Measurements from ENCODE around the gene NAIF1.

NAIF1 gene

GRCh38 chr9:128104171-128104618 is 37.1 kb upstream of the NAIF1 start:
- TF ChIP-seq, protein P1, sequence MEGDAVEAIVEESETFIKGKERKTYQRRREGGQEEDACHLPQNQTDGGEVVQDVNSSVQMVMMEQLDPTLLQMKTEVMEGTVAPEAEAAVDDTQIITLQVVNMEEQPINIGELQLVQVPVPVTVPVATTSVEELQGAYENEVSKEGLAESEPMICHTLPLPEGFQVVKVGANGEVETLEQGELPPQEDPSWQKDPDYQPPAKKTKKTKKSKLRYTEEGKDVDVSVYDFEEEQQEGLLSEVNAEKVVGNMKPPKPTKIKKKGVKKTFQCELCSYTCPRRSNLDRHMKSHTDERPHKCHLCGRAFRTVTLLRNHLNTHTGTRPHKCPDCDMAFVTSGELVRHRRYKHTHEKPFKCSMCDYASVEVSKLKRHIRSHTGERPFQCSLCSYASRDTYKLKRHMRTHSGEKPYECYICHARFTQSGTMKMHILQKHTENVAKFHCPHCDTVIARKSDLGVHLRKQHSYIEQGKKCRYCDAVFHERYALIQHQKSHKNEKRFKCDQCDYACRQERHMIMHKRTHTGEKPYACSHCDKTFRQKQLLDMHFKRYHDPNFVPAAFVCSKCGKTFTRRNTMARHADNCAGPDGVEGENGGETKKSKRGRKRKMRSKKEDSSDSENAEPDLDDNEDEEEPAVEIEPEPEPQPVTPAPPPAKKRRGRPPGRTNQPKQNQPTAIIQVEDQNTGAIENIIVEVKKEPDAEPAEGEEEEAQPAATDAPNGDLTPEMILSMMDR (conservative IDR thresholded peaks at IDR 0.05; ENCODE audit: low read length), result no peak
- no peak overlapping the region for H3K4me3 ChIP-seq (ENCODE audit: low read length)
- no peak for DNase-seq (ENCODE audit: low read depth)

- no peak for DNase-seq (ENCODE audit: low read depth)
- TF ChIP-seq, protein P1 (conservative IDR thresholded peaks at IDR 0.05; ENCODE audit: low read length), result no peak
- H3K4me3 ChIP-seq (ENCODE audit: low read length), result no peak overlapping the region
These were observed 36.5 kb upstream of the NAIF1 start for GRCh38 chr9:128103589-128103962.

DNA sequence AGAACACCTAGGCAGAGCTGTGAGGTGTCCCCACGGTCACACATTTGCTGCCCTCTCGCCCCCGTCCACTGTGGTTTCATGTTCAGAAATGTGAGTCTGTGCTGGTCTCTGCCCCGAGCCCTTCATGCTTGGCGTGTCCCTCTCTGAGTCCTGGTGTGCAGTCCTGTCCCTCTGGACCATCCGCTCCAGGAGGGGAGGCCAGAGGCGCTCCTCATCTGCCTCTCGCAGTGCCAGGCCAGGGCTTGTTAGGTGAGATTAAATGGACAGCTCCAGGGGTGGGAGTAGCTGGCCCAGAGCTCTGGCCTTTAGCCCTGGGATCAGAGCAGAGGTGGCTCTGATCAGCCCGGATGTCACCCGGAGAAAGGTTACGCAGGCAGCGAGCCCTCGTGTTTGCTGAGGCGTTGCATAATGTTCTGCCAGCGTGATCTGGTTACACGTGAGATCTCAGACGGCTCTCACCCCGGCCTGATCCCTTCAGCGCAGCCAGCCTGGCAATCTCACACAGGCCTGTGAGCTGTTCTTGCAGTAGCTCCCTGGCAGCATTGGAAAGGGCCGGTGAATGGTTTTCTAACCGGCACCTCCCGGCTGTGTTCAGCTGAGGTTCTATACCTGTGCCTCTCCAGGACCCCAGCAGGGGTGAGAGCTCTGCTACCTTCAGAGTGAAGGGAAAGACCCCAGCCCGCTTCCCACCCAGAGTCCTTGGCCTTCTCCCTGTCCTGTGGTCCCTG is 35.9 kb upstream of the NAIF1 start:
- H3K4me3 ChIP-seq (ENCODE audit: low read length), result no peak overlapping the region
- DNase-seq (ENCODE audit: low read depth), result no peak

DNA sequence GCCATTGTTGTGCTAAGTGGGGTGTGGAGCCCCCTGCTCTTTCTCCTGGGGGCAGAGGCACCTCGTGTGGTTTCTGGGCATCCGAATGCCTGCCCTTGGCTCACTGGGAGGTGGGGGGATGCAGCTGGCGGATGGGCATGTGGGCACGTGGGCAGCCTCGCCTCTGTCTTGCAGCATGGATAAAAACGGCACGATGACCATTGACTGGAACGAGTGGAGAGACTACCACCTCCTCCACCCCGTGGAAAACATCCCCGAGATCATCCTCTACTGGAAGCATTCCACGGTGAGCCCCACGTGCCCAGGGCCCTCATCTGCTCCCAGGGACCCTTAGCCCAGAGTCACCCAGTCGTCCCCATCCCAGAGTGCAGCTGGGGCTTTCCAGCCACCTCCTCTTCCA is 35.1 kb upstream of the NAIF1 start:
- no peak for DNase-seq (ENCODE audit: low read depth)
- no peak overlapping the region for H3K4me3 ChIP-seq (ENCODE audit: low read length)
- TF ChIP-seq, protein P1 (conservative IDR thresholded peaks at IDR 0.05; ENCODE audit: low read length), result no peak

More for the DNA sequence above, 35.9 kb upstream of the NAIF1 start:
- TF ChIP-seq, protein P1 (conservative IDR thresholded peaks at IDR 0.05; ENCODE audit: low read length), result no peak

GRCh38 chr9:128101690-128102089 is 34.6 kb upstream of the NAIF1 start:
- H3K4me3 ChIP-seq (ENCODE audit: low read length), result no peak overlapping the region
- TF ChIP-seq, protein P1 (conservative IDR thresholded peaks at IDR 0.05; ENCODE audit: low read length), result no peak
- DNase-seq (ENCODE audit: low read depth), result no peak

DNA sequence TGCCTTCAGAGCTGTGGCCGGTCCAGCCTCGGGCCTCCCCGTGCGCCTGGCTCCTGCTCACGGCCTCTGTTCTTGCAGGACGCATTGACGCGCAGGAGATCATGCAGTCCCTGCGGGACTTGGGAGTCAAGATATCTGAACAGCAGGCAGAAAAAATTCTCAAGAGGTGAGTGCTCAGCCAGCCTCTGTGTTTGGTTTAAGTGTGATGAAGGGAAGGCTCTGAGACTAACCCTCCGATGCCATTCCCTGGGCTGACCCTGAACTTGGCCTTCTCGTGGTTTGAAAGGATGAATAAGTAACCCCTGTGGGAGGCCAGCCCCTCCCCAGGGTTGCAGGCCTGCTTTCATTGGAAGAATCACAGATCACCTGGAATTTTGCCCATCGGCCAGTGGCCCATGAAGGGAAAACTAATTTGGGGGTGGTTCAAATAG is 34.1 kb upstream of the NAIF1 start:
- no peak overlapping the region for H3K4me3 ChIP-seq (ENCODE audit: low read length)
- TF ChIP-seq, protein P1 (conservative IDR thresholded peaks at IDR 0.05; ENCODE audit: low read length), result no peak
- DNase-seq (ENCODE audit: low read depth), result no peak

GRCh38 chr9:128100581-128100980 is 33.5 kb upstream of the NAIF1 start:
- no peak overlapping the region; the same call in 1 of the 2 replicates for H3K4me3 ChIP-seq (ENCODE audit: low read length)
- TF ChIP-seq, protein P1 (conservative IDR thresholded peaks at IDR 0.05; ENCODE audit: low read length), result no peak
- DNase-seq (ENCODE audit: low read depth), result no peak

Data from AG10803 (cell line).